ENCODE results near the gene HYCC1.
"Not testable (repeated sequence)": the region's sequence is repeated elsewhere in the genome, so short reads cannot be mapped to it uniquely, and the experiment has no call there.

The HYCC1 gene

DNA sequence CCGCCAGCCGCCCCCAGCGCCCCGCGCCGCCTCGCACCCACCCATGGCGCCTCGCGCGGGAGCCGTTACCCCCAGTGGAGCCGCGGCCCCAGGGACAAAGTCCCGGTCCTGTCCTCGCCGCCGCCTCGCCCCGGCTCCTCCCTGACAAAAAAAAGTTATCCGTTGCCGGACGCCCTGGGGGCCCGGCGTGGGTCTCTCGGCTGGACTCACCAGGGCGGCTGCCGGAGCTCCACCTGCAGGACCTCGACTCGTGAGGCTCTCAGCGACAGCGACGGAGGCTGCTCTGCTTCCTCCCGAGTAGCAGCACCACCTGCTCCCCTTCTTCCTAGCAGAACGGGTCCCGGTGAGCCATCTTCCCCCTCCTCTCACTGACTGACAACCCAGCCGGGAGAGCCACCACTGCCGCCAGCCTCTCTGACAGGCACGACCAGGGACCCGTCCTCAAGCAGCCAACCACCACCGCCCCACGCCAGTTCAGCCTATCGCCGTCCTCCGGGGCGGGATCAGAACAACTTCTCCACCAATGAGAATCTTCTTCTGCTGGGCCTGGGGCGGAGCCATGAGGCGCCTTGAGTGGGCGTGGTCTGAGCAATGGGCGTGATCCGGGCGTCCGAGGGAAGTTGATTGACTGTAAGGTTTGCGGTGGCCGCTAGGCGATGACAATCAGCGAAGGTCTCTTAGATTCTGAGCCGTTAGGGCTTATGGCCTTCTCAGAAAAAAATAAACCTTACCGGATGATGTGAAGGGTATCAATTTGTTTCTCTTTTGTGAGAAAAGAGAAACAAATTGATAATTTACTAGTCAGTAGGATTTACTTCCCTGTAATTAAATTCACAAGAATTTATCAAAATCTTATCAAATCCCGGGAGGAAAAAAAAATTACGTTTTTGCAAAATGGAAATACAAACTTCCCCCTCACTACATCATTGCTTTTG, at the start of gene HYCC1:
Gene HYCC1 (minus strand): TSS at position 416 of the 935 bp plus-strand sequence. CDS start 23,019 bp downstream, outside the sequence.
- DNase-seq = peak; percentile 99

- DNase-seq = no peak
These were observed 48.5 kb upstream of the HYCC1 start for GRCh38 chr7:23062452-23062851.

- DNase-seq = no peak
These were observed 47.4 kb upstream of the HYCC1 start for GRCh38 chr7:23061327-23061726.

GRCh38 chr7:23058408-23059096, 44.6 kb upstream of the HYCC1 start:
- DNase-seq = peak; percentile 54

GRCh38 chr7:23055582-23056178, 41.8 kb upstream of the HYCC1 start:
- DNase-seq = peak; percentile 88

GRCh38 chr7:23051124-23051485, 37.2 kb upstream of the HYCC1 start:
- DNase-seq = not testable (repeated sequence)

GRCh38 chr7:23046336-23046735, 32.4 kb upstream of the HYCC1 start:
- not testable (repeated sequence) for DNase-seq

DNA sequence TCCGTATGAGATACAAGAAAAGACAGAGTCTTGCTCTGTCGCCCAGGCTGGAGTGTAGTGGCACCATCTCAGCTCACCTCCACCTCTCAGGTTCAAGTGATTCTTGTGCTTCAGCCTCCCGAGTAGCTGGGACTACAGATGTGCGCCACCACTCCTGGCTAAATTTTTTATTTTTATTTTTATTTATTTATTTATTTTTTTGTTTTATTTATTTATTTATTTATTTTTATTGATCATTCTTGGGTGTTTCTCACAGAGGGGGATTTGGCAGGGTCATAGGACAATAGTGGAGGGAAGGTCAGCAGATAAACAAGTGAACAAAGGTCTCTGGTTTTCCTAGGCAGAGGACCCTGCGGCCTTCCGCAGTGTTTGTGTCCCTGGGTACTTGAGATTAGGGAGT, 31.2 kb upstream of the HYCC1 start:
- not testable (repeated sequence) for DNase-seq

GRCh38 chr7:23044581-23044980, 30.7 kb upstream of the HYCC1 start:
- no peak for DNase-seq

- peak; percentile 38 for DNase-seq
These were observed 29.5 kb upstream of the HYCC1 start for GRCh38 chr7:23043441-23043840.

DNA sequence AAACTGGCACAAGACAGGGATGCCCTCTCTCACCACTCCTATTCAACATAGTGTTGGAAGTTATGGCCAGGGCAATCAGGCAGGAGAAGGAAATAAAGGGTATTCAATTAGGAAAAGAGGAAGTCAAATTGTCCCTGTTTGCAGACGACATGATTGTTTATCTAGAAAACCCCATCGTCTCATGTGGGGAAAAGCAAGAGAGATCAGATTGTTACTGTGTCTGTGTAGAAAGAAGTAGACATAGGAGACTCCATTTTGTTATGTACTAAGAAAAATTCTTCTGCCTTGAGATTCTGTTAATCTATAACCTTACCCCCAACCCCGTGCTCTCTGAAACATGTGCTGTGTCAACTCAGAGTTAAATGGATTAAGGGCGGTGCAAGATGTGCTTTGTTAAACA, 25.7 kb upstream of the HYCC1 start:
- not testable (repeated sequence) for DNase-seq

GRCh38 chr7:23035542-23036371, 21.8 kb upstream of the HYCC1 start:
- DNase-seq = not testable (repeated sequence)

DNA sequence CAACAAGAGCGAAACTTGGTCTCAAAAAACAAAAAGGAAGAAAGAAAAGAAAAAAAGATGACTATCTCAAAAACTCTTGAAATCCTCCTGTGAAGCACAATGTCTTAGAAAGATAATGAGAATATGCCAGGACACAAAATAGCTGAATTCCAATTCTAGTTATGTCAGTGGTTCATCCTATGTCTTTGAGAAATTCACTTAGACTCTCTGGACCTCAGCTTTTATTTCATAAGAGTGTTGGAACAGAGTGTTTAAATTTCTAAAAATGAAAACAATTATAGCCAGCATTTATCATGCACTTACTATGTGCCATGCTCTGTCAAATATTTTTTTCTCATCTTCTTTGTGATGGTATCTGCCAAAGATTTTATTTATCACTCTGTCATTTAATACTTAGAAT, 13.3 kb upstream of the HYCC1 start:
- DNase-seq = no peak

DNA sequence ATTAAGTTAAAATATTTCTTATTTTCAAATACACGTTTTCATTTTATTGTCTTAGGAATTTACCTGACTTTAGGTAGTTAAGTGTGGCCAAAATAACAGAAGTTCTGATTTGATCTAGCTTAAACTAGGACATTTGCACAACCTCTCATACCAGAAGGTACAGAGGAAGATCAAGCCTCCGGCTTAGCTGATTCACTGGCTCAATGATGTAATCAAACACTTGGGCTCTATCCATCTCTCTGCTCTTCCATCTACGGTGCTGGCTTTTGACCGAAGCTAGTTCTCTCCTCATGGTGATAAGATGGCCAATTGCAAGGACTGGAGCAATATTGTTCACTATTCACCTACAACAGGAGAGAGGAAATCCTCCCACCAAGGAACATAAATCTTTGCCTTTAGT, 12.2 kb upstream of the HYCC1 start:
- DNase-seq = no peak

- no peak for DNase-seq
These were observed 10.5 kb upstream of the HYCC1 start for GRCh38 chr7:23024454-23024853.

DNA sequence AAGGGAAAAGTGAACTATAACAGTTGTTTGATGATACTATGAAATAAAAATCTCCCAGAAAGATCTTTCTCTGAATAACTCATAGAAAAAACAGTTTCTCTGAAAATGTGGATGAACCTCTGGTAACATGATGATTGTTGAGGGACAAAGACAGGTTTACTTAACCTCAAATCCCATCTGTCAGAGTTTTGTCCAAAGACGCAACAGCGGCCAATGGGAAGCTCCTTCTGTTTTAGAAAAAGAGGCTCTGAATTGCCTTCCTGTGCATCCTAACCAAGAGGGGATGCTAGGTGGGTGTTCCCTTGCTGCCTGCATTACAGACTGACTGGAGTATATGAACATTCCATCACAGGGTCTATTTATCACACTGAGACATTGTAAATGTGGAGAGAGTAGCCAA, 8.9 kb upstream of the HYCC1 start:
- no peak for DNase-seq

DNA sequence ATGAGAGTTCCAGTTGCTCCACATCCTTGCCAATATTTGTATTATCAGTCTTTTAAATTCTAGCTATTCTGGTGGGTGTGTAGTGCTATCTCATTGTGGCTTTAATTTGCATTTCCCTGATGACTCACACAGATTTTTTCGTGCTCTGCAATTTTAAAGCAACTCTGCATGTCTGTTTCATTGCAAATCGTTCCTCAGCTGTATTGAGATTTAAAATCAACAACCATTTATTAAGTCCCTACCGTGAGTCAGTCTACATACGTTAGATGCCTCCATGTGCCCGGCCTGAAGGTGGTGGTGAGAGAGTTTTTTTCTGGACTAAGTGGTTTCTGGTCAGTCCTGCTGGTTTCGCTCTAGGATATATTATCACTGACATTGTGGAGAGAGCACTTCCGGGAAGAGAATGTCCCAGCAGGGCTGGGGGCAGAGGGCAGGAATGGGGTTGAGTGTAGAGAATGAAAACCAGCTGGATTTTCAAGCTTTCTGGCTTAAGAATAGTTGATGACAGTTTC, 8.4 kb upstream of the HYCC1 start:
- no peak for DNase-seq

GRCh38 chr7:23021596-23021995, 7.7 kb upstream of the HYCC1 start:
- no peak for DNase-seq

DNA sequence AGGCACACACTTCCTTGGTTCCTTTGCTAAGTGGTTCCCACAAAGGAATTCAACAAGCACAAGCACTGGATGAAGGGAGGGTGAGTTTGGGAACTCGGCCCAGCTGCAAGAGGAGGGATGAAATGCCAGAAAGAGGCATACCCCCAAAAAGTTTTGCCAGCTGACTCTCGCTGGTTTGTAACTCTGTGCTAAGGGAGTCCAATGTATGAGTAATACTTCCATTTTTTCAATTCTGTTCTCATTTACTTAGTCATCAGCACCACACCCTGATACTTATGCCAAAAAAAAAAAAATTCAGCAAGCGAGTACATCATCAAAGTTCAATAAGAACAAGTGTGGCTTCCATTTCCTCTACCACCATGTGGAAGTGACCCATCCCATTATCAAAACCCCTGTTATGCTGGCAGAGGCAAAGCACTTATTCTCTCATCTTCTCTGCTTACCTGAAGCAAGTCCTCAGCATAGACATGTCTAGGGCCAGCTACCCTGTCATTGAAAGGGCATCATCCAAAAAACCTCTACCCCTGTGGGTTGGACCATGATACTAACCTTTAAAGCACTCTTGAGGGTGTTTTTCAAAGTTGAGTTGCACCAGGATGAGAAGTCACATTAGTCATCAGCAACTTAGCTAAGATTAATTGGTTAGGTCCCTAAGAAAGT, 6.9 kb upstream of the HYCC1 start:
- no peak for DNase-seq

GRCh38 chr7:23018750-23019149, 4.8 kb upstream of the HYCC1 start:
- DNase-seq = no peak

- peak; percentile 39 for DNase-seq
These were observed 3.4 kb upstream of the HYCC1 start for GRCh38 chr7:23017309-23017708.
